WI38 (cell line): ENCODE results near the gene ACACA.
"Not testable (repeated sequence)": the region's sequence is repeated elsewhere in the genome, so short reads cannot be mapped to it uniquely, and the experiment has no call there.

Experiments
- H3K4me3 ChIP-seq: 2 replicates; pipeline ENCODE4 v1.5.1; 2011; ENCODE audit warnings: low read depth, mild to moderate bottlenecking, control low read depth, low read length
- CTCF ChIP-seq: IDR thresholded peaks from 2 replicates; pipeline ENCODE4 v1.5.1; 2012; ENCODE audit warnings: low read depth, mild to moderate bottlenecking, control low read depth, low read length

The ACACA gene

GRCh38 chr17:37160944-37161343 is 245.7 kb downstream of the ACACA start:
- no peak for TF ChIP-seq CTCF
- H3K4me3 ChIP-seq = no peak overlapping the region

- no peak overlapping the region for H3K4me3 ChIP-seq
- TF ChIP-seq CTCF = no peak
Measured at GRCh38 chr17:37158290-37158689, 248.3 kb downstream of the ACACA start.

GRCh38 chr17:37148156-37148555 is 258.5 kb downstream of the ACACA start:
- TF ChIP-seq CTCF = no peak
- no peak overlapping the region for H3K4me3 ChIP-seq

GRCh38 chr17:37147301-37147812 is 259.3 kb downstream of the ACACA start:
- no peak overlapping the region for H3K4me3 ChIP-seq
- TF ChIP-seq CTCF = no peak

GRCh38 chr17:37146086-37147064 is 260.3 kb downstream of the ACACA start:
- TF ChIP-seq CTCF = no peak
- no peak overlapping the region for H3K4me3 ChIP-seq

GRCh38 chr17:37144075-37144701 is 262.4 kb downstream of the ACACA start:
- H3K4me3 ChIP-seq = no peak overlapping the region
- TF ChIP-seq CTCF = no peak

- H3K4me3 ChIP-seq = not testable (repeated sequence)
Measured at GRCh38 chr17:37143558-37143957, 263.1 kb downstream of the ACACA start.
